Small intestine (tissue), 16 donors: ENCODE data around the gene GRK2. TPM values are rescaled to one million over a fixed set of nuclear protein-coding genes. Genes with fewer than 3 reads are reported as not detected.
"Not testable (repeated sequence)": the region's sequence is repeated elsewhere in the genome, so short reads cannot be mapped to it uniquely, and the experiment has no call there.

ENCODE experiments used
- DNase-seq, 2 donors: peaks; one replicate each; pipeline versions ENCODE4 v3.0.0 to v3.0.0-alpha.2; 2013
- FAIRE-seq: peaks from 2 replicates; lab custom pipeline; 2012; peaks lifted over from hg19 to GRCh38; lab: Jason Lieb, UNC
- H3K27ac ChIP-seq, 3 donors: one replicate each; pipeline ENCODE4 v1.5.1; 2013; ENCODE audit warnings: low read length in 2 of 3, mild to moderate bottlenecking in 2 of 3, control low read depth in 1 of 3, inconsistent platforms in 1 of 3, low read depth in 1 of 3, moderate library complexity in 1 of 3
- H3K27me3 ChIP-seq, 3 donors: one replicate each; pipeline ENCODE4 v1.6.1; 2013; ENCODE audit warnings: low read length in 3 of 3, inconsistent platforms in 1 of 3; ENCODE audit not compliant: control insufficient read depth in 3 of 3, insufficient read depth in 3 of 3
- H3K36me3 ChIP-seq, 3 donors: one replicate each; pipeline ENCODE4 v1.6.1; 2013; ENCODE audit warnings: low read length in 3 of 3, inconsistent platforms in 1 of 3, low read depth in 1 of 3, mild to moderate bottlenecking in 1 of 3, moderate library complexity in 1 of 3; ENCODE audit not compliant: control insufficient read depth in 3 of 3, insufficient read depth in 2 of 3
- H3K4me1 ChIP-seq, 3 donors: one replicate each; pipeline ENCODE4 v1.6.1; 2013; ENCODE audit warnings: low read length in 2 of 3, inconsistent platforms in 1 of 3, low read depth in 1 of 3, mild to moderate bottlenecking in 1 of 3, moderate library complexity in 1 of 3; ENCODE audit not compliant: control insufficient read depth in 3 of 3, insufficient read depth in 2 of 3
- H3K4me3 ChIP-seq, 3 donors: one replicate each; pipeline ENCODE4 v1.5.1; 2013; ENCODE audit warnings: low read length in 3 of 3, control low read depth in 1 of 3, inconsistent platforms in 1 of 3, low read depth in 1 of 3, mild to moderate bottlenecking in 1 of 3, moderate library complexity in 1 of 3
- H3K9me3 ChIP-seq, 2 donors: one replicate each; pipeline ENCODE4 v1.6.1; 2013; ENCODE audit warnings: low read depth in 1 of 2, low read length in 1 of 2; ENCODE audit not compliant: control insufficient read depth in 2 of 2, insufficient read depth in 1 of 2
- WGBS, 3 donors: extraction: QIAGEN DNeasy Blood & Tissue Kit; methylation state at CpG; one replicate each; pipeline ENCODE4 v1.1.7; 2013; 5-methylcytosine and 5-hydroxymethylcytosine counted together
- long read RNA-seq, 10 donors: transcript quantifications; one replicate each; lab custom pipeline, GENCODE V29; 2026
- polyA plus RNA-seq, 4 donors: library from polyadenylated mRNA; stranded (reverse) in 3 of 4; unstranded in 1 of 4; fragments of 200-250 nt in 3 of 4; fragments of 120-200 nt in 1 of 4; gene quantifications; one replicate each; pipeline versions ENCODE4 v1.2.1 to v1.2.3, GENCODE V29; 2013
- donor health status: healthy with polysubstance abuse.
- donor health status: control.
- donor health status: control.
- donor health status: Bipolar disorder and iron deficiency.
- donor health status: healthy.

Gene GRK2
- 100 to 1,000 TPM in 2 of 4 donors, 10 to 100 TPM in 2; 78.3 to 153 (median 102) TPM for polyA plus RNA-seq
- long read RNA-seq, donor 1, transcript GRK2-201 (21 exons, 3,466 nt) = major isoform, 11 of 31 reads
- long read RNA-seq, donor 1, partial matches to known transcripts = 18 of 31 reads
- long read RNA-seq, donor 1, other reads (novel, unspliced or antisense) = 0 of 31 reads
- long read RNA-seq, donor 2, transcript GRK2-201 (21 exons, 3,466 nt) = major isoform, 7 of 7 reads
- long read RNA-seq, donor 2, partial matches to known transcripts = 0 of 7 reads
- long read RNA-seq, donor 2, other reads (novel, unspliced or antisense) = 0 of 7 reads
- long read RNA-seq, donor 3, partial matches to known transcripts = 15 of 16 reads
- long read RNA-seq, donor 3, other reads (novel, unspliced or antisense) = 0 of 16 reads
- long read RNA-seq, donor 4 = 0 reads
- long read RNA-seq, donor 5, partial matches to known transcripts = 0 of 1 reads
- long read RNA-seq, donor 5, other reads (novel, unspliced or antisense) = 0 of 1 reads
- long read RNA-seq, donor 6, partial matches to known transcripts = 6 of 8 reads
- long read RNA-seq, donor 6, other reads (novel, unspliced or antisense) = 0 of 8 reads
- long read RNA-seq, donor 7 = 0 reads
- long read RNA-seq, donor 8 = 0 reads
- long read RNA-seq, donor 9, partial matches to known transcripts = 0 of 3 reads
- long read RNA-seq, donor 9, other reads (novel, unspliced or antisense) = 0 of 3 reads
- long read RNA-seq, donor 10, transcript GRK2-201 (21 exons, 3,466 nt) = major isoform, 5 of 18 reads
- long read RNA-seq, donor 10, partial matches to known transcripts = 13 of 18 reads
- long read RNA-seq, donor 10, other reads (novel, unspliced or antisense) = 0 of 18 reads

GRCh38 chr11:67266449-67267187, at the start of gene GRK2:
Gene GRK2 (plus strand): TSS chr11:67266473. CDS start chr11:67266700, 227 bp downstream.
- Histone ChIP-seq H3K4me1 (peaks cover 12 to 54% (median 15%) of the 10 kb centered on the region in 3 donors), H3K36me3 (peaks cover 2 to 41% (median 3%) of the 10 kb centered on the region in 3 donors), H3K27ac (peak within 1 kb of the TSS; percentile 93 to 98 (median 96)), H3K27me3 (no peaks in the 10 kb centered on the region), H3K4me3 (peak within 1 kb of the TSS; percentile 91 to 94 (median 93)), H3K9me3 (no peaks in the 10 kb centered on the region)
- FAIRE-seq (no peak), DNase-seq (peak; percentile 38 to 75)
- WGBS, 3 donors = 1% methylated on average over 39 to 103 of the region's 103 CpGs

GRCh38 chr11:67227726-67228125, 38.5 kb upstream of the GRK2 start:
- DNase-seq (no peak), FAIRE-seq (no peak)
- no peak overlapping the region for H3K4me3 ChIP-seq
- H3K4me1 ChIP-seq = no peaks in the 10 kb centered on the region
- peaks cover 19 to 62% (median 22%) of the 10 kb centered on the region in 3 donors for H3K36me3 ChIP-seq
- 78 to 87% (median 82%) methylated on average over 8 of the region's 8 CpGs for WGBS, 3 donors
- no peaks in the 10 kb centered on the region for H3K27me3 ChIP-seq
- no peaks in the 10 kb centered on the region for H3K9me3 ChIP-seq
- H3K27ac ChIP-seq = no peak overlapping the region

- Histone ChIP-seq H3K4me3 (no peak overlapping the region), H3K4me1 (no peaks in the 10 kb centered on the region), H3K36me3 (peaks cover 13 to 58% (median 16%) of the 10 kb centered on the region in 3 donors), H3K27me3 (no peaks in the 10 kb centered on the region), H3K27ac (no peak overlapping the region), H3K9me3 (no peaks in the 10 kb centered on the region)
- DNase-seq (no peak), FAIRE-seq (no peak)
- 93 to 99% (median 96%) methylated on average over 3 of the region's 3 CpGs for WGBS, 3 donors
Observed at GRCh38 chr11:67230406-67230805, 35.9 kb upstream of the GRK2 start.

GRCh38 chr11:67230886-67231285, 35.4 kb upstream of the GRK2 start:
- no peak for FAIRE-seq
- no peak overlapping the region for H3K4me3 ChIP-seq
- H3K27ac ChIP-seq = no peak overlapping the region
- H3K9me3 ChIP-seq = no peaks in the 10 kb centered on the region
- H3K27me3 ChIP-seq = no peaks in the 10 kb centered on the region
- 86 to 100% (median 100%) methylated on average over 1 of the region's 1 CpG for WGBS, 3 donors
- H3K36me3 ChIP-seq = peaks cover 13 to 55% (median 16%) of the 10 kb centered on the region in 3 donors
- no peaks in the 10 kb centered on the region for H3K4me1 ChIP-seq
- no peak for DNase-seq

- FAIRE-seq (no peak), DNase-seq (no peak)
- WGBS, 3 donors = 74 to 85% (median 78%) methylated on average over 7 of the region's 7 CpGs
Observed at GRCh38 chr11:67233584-67234190, 32.6 kb upstream of the GRK2 start.

GRCh38 chr11:67234571-67234970, 31.7 kb upstream of the GRK2 start:
- not testable (repeated sequence) for H3K9me3 ChIP-seq, DNase-seq, H3K4me3 ChIP-seq, FAIRE-seq, H3K27me3 ChIP-seq, H3K27ac ChIP-seq, H3K4me1 ChIP-seq
- H3K36me3 ChIP-seq = peaks cover 5 to 38% (median 12%) of the 10 kb centered on the region in 3 donors
- 93 to 97% (median 93%) methylated on average over 8 of the region's 8 CpGs for WGBS, 3 donors

More at GRCh38 chr11:67233584-67234190, 32.6 kb upstream of the GRK2 start:
- Histone ChIP-seq H3K4me1 (peaks cover 0 to under 1% (median 0%) of the 10 kb centered on the region in 3 donors), H3K27ac (no peak overlapping the region), H3K36me3 (peaks cover 6 to 43% (median 14%) of the 10 kb centered on the region in 3 donors), H3K4me3 (no peak overlapping the region), H3K9me3 (no peaks in the 10 kb centered on the region), H3K27me3 (no peaks in the 10 kb centered on the region)

- WGBS, 3 donors = 93 to 97% (median 94%) methylated on average over 1 of the region's 1 CpG
- peaks cover 2 to 24% (median 4%) of the 10 kb centered on the region in 3 donors for H3K36me3 ChIP-seq
- H3K4me1 ChIP-seq = peaks cover 0 to 28% (median 2%) of the 10 kb centered on the region in 3 donors
- H3K4me3 ChIP-seq = no peak overlapping the region
- no peak overlapping the region for H3K27ac ChIP-seq
- FAIRE-seq (no peak), DNase-seq (no peak)
- no peaks in the 10 kb centered on the region for H3K9me3 ChIP-seq
- no peaks in the 10 kb centered on the region for H3K27me3 ChIP-seq
Observed at GRCh38 chr11:67237574-67237973, 28.7 kb upstream of the GRK2 start.
